Epithelial cell of esophagus (primary cell): ENCODE measurements around the gene CRTC3.
A peak's percentile ranks its signal among the peaks of the same experiment; 100 is the strongest.
"Not testable (repeated sequence)": the region's sequence is repeated elsewhere in the genome, so short reads cannot be mapped to it uniquely, and the experiment has no call there.

Source experiments
- DNase-seq: peaks from one replicate; pipeline ENCODE4 v3.0.0; 2010; ENCODE audit warnings: low read depth
- H3K4me3 ChIP-seq: 2 replicates; pipeline ENCODE4 v1.5.1; 2011; ENCODE audit warnings: mild to moderate bottlenecking, low read length, control low read depth
- TF ChIP-seq, protein P1 (sequence below): IDR thresholded peaks from 2 replicates; pipeline ENCODE4 v1.5.1; 2011; ENCODE audit warnings: low read depth, mild to moderate bottlenecking, low read length, control low read depth, inconsistent platforms; ENCODE audit not compliant: insufficient read depth; ENCODE audit errors: missing control alignments

CRTC3 gene

DNA sequence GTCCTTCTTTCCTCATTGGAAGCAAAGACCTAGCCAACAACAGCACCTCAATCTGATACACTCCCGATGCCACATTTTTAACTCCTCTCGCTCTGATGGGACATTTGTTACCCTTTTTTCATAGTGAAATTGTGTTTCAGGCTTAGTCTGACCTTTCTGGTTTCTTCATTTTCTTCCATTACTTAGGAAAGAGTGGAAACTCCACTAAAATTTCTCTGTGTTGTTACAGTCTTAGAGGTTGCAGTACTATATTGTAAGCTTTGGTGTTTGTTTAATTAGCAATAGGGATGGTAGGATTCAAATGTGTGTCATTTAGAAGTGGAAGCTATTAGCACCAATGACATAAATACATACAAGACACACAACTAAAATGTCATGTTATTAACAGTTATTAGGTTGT is 29.6 kb upstream of the CRTC3 start:
- TF ChIP-seq, protein P1, sequence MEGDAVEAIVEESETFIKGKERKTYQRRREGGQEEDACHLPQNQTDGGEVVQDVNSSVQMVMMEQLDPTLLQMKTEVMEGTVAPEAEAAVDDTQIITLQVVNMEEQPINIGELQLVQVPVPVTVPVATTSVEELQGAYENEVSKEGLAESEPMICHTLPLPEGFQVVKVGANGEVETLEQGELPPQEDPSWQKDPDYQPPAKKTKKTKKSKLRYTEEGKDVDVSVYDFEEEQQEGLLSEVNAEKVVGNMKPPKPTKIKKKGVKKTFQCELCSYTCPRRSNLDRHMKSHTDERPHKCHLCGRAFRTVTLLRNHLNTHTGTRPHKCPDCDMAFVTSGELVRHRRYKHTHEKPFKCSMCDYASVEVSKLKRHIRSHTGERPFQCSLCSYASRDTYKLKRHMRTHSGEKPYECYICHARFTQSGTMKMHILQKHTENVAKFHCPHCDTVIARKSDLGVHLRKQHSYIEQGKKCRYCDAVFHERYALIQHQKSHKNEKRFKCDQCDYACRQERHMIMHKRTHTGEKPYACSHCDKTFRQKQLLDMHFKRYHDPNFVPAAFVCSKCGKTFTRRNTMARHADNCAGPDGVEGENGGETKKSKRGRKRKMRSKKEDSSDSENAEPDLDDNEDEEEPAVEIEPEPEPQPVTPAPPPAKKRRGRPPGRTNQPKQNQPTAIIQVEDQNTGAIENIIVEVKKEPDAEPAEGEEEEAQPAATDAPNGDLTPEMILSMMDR, result no peak
- no peak overlapping the region for H3K4me3 ChIP-seq
- no peak for DNase-seq

DNA sequence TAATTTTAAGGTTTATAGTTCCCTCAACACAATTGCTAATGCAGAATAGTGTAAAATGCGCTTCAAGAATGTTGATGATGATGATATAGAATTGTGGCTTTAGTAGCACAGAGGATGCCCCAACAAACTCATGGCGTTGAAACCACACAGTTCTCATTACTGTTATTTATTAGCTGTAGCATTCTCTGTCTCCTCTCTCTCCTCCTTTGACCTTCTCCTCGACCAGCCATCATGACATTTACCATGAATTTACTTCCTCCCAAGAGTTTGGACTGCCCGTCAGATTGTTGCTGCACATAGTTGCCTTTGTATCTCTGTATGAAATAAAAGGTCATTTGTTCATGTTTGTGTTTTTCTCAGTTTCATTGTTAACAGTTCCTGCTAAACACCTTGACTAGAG is 27.8 kb upstream of the CRTC3 start:
- no peak overlapping the region for H3K4me3 ChIP-seq
- DNase-seq, result no peak
- TF ChIP-seq, protein P1, result no peak

DNA sequence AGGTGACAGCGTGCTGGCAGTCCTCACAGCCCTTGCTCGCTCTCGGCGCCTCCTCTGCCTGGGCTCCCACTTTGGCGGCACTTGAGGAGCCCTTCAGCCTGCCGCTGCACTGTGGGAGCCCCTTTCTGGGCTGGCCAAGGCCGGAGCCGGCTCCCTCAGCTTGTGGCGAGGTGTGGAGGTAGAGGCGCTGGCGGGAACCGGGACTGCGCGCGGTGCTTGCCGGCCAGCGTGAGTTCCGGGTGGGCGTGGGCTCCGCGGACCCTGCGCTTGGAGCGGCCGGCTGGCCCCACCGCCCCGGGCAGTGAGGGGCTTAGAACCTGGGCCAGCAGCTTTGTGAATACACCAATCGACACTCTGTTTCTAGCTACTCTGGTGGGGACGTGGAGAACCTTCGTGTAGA is 18.9 kb upstream of the CRTC3 start:
- not testable (repeated sequence) for H3K4me3 ChIP-seq

DNA sequence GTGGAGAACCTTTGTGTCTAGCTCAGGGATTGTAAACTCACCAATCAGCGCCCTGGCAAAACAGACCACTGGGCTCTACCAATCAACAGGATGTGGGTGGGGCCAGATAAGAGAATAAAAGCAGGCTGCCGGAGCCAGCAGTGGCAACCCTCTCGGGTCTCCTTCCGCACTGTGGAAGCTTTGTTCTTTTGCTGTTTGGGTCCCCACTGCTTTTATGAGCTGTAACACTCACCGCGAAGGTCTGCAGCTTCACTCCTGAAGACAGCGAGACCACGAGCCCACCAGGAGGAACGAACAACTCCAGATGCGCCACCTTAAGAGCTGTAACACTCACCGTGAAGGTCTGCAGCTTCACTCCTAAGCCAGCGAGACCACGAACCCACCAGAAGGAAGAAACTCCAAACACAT is 18.5 kb upstream of the CRTC3 start:
- DNase-seq, H3K4me3 ChIP-seq: not testable (repeated sequence)

More for the DNA sequence above, 18.9 kb upstream of the CRTC3 start:
- DNase-seq, result not testable (repeated sequence)

DNA sequence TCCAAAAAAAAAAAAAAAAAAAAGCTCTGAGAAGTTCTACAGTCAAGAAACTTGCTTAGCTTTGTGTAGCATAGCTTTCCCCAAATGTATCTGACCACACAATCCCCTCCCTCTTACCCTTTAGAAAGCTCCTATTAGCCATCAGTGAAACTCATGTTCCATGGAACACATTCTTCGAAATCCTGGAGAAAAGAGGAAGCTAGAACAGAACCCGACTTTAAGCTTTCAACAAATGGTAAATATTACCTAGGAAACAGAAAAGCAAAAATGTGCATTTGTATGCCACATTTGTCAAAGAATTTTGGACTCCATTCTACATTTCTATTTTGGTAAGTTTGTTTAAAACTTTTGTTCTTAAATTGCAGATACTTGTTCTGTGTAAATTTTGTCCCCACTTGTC is 17.4 kb upstream of the CRTC3 start:
- no peak for DNase-seq
- TF ChIP-seq, protein P1, result no peak
- no peak overlapping the region for H3K4me3 ChIP-seq

DNA sequence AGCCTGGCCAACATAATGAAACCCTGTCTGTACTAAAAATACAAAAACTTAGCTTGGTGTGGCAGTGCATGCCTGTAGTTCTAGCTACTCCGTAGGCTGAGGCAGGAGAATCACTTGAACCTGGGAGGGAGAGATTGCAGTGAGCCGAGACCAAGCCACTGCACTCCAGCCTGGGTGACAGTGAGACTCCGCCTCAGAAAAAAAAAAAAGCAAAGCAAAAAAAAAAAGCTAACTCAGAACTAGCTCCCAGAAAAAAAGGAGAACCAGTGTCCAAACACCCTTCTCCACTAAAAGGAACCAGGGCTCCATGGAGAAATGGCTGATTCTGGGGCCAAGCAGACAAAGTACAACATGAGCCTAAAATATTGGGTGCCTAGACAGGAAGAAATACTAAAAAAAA is 16.7 kb upstream of the CRTC3 start:
- no peak overlapping the region for H3K4me3 ChIP-seq
- TF ChIP-seq, protein P1, result no peak
- no peak for DNase-seq

DNA sequence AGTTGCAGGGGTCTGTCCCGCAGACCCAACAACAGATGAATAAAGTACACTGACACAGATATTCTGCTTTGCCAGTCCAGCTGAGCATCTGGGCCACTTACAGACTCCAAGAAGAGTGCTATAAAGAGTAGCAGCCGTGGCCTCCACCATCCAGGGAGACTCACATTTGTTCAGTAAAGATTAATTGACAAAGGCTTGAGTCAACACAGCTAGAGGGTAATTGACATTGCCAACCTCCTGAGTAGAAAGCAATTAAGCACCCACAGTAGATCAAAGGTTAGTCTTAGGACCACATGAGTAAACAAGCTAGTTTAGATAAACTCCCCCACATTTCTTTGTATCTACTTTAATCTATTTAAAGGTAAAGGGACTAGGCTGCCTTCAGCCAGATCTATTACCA is 16.3 kb upstream of the CRTC3 start:
- no peak overlapping the region for H3K4me3 ChIP-seq
- TF ChIP-seq, protein P1, result no peak
- no peak for DNase-seq

DNA sequence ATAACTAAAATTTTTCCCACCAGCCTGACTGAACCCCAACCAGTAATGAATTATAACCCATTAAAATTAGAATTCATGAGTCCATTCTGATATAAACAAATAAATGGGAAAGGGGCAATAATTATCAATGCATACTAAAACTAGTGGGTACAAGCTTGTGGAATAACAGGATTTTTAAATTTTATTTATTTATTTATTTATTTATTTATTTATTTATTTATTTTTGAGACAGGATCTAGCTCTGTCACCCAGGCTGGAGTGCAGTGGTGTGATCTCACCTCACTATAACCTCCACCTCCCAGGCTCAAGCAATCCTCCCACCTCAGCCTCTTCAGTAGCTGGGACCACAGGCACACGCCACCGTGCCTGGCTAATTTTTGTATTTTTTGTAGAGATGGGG is 15.8 kb upstream of the CRTC3 start:
- not testable (repeated sequence) for DNase-seq, H3K4me3 ChIP-seq

DNA sequence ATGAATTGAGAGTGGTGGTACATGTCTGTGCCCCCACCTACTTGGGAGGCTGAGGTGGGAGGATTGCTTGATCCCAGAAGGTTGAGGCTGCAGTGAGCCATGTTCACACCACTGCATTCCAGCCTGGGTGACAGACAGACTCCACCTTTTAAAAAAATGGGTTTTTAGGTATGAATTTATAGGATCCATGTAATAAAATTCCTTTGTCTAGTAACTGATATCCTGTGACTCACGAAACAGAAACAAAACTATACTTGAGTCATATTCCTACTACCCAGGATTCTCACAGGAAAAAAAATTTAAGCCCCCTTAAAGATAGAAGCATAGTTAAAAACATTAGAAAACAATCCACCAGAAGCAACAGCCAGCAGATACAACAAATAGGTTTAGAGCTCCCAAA is 10.0 kb upstream of the CRTC3 start:
- no peak overlapping the region for H3K4me3 ChIP-seq
- TF ChIP-seq, protein P1, result no peak
- peak; percentile 30 for DNase-seq
